GM12878 (cell line): ENCODE measurements around the gene CDH15. TPM values are rescaled to one million over a fixed set of nuclear protein-coding genes. Genes with fewer than 3 reads are reported as not detected.

Experiments
- ATAC-seq: fragments of 200-7000 bp; cut with Tn5 transposase; 3 replicates; pipeline ENCODE4 v1.9.1; 2020; ENCODE audit warnings: mild to moderate bottlenecking, moderate library complexity
- BruUV-seq: library from RNA; stranded (reverse); fragments of 400-500 nt; replicated peaks from 2 replicates; lab custom pipeline; 2021; lab: Mats Ljungman, UMichigan
- CTCF ChIA-PET: fragments of 300-600 bp; sonication (Branson Sonifier 250); formaldehyde crosslinking; extraction: SDS; loops from one replicate; lab custom pipeline; 2021; ENCODE audit warnings: inconsistent platforms; lab: Yijun Ruan, JAX
- POLR2A ChIA-PET: fragments of 350-600 bp; formaldehyde crosslinking; extraction: SDS; loops from one replicate; lab custom pipeline; 2021; ENCODE audit warnings: inconsistent platforms; lab: Charles Lee
- RAD21 ChIA-PET: fragments of 300-600 bp; sonication (Branson Sonifier 250); formaldehyde crosslinking; loops from one replicate; lab custom pipeline; 2023; ENCODE audit warnings: antibody characterized with exemption; ENCODE audit not compliant: unreplicated experiment; lab: Charles Lee
- SMC1A ChIA-PET: fragments of 300-600 bp; sonication (Branson Sonifier 250); formaldehyde crosslinking; loops from one replicate; lab custom pipeline; 2023; ENCODE audit not compliant: unreplicated experiment, uncharacterized antibody; lab: Charles Lee
- DNase-seq: peaks from one replicate; pipeline ENCODE4 v3.0.0-alpha.2; 2011; ENCODE audit warnings: low read depth, low spot score
- FAIRE-seq: peaks from 3 replicates; lab custom pipeline; 2011; peaks lifted over from hg19 to GRCh38; lab: Jason Lieb, UNC
- H2AFZ ChIP-seq: 2 replicates; pipeline ENCODE4 v1.6.0; 2011; ENCODE audit warnings: low read depth, low read length, control low read depth; ENCODE audit not compliant: control insufficient read depth
- H3K27ac ChIP-seq: 2 replicates; pipeline ENCODE4 v1.5.1; 2011; ENCODE audit warnings: control low read depth; ENCODE audit not compliant: control insufficient read depth, insufficient read depth
- H3K27me3 ChIP-seq, 2 experiments: replicated peaks in 1 of 2; 2 replicates each; pipeline versions ENCODE4 v1.6.0 to v1.6.1; 2011; ENCODE audit warnings: low read length in 1 of 2; ENCODE audit not compliant: control insufficient read depth in 2 of 2, insufficient read depth in 2 of 2
- H3K36me3 ChIP-seq, 2 experiments: 2 replicates each; pipeline ENCODE4 v1.5.1; 2011; ENCODE audit warnings: low read length in 1 of 2; ENCODE audit not compliant: control insufficient read depth in 2 of 2, insufficient read depth in 2 of 2
- H3K4me1 ChIP-seq: 2 replicates; pipeline ENCODE4 v1.6.1; 2011; ENCODE audit warnings: mild to moderate bottlenecking, low read length, moderate library complexity, mixed read lengths; ENCODE audit not compliant: control insufficient read depth, insufficient read depth
- H3K4me2 ChIP-seq: 2 replicates; pipeline ENCODE4 v1.6.0; 2011; ENCODE audit warnings: control low read depth; ENCODE audit not compliant: control insufficient read depth, insufficient read depth
- H3K4me3 ChIP-seq: fragments of 200-600 bp; sonication (generic); 2 replicates; pipeline ENCODE4 v1.5.1; 2016
- H3K79me2 ChIP-seq: 2 replicates; pipeline ENCODE4 v1.6.0; 2011; ENCODE audit warnings: low read length; ENCODE audit not compliant: control insufficient read depth, insufficient read depth
- H3K9ac ChIP-seq: 2 replicates; pipeline ENCODE4 v1.8.0; 2011; ENCODE audit warnings: low read length, control low read depth, mixed read lengths; ENCODE audit not compliant: control insufficient read depth, insufficient read depth
- H3K9me3 ChIP-seq: replicated peaks from 3 replicates; pipeline ENCODE4 v1.5.1; 2011; ENCODE audit warnings: mild to moderate bottlenecking, low read length; ENCODE audit not compliant: control insufficient read depth, insufficient read depth
- H4K20me1 ChIP-seq: 2 replicates; pipeline ENCODE4 v1.6.0; 2011; ENCODE audit not compliant: control insufficient read depth, insufficient read depth
- FOXM1 ChIP-seq: IDR thresholded peaks from 2 replicates; pipeline ENCODE4 v1.6.1; 2012; ENCODE audit warnings: low read depth, mild to moderate bottlenecking, inconsistent platforms, low read length, moderate library complexity
- GATAD2B ChIP-seq: fragments of 450-650 bp; conservative IDR thresholded peaks from 2 replicates; pipeline ENCODE4 v1.6.1; 2017; ENCODE audit warnings: low read depth, mild to moderate bottlenecking, moderate library complexity
- HSF1 ChIP-seq: fragments of 150-350 bp; IDR thresholded peaks from 2 replicates; pipeline ENCODE4 v1.6.1; 2014; ENCODE audit warnings: mild to moderate bottlenecking, low read depth, low read length
- MLLT1 ChIP-seq: fragments of 450-650 bp; IDR thresholded peaks from 2 replicates; pipeline ENCODE4 v1.6.1; 2016; ENCODE audit warnings: mild to moderate bottlenecking
- NFIC ChIP-seq: IDR thresholded peaks from 2 replicates; pipeline ENCODE4 v1.6.1; 2012; ENCODE audit warnings: low read depth, mild to moderate bottlenecking, inconsistent platforms, low read length, moderate library complexity
- NFXL1 ChIP-seq: fragments of 450-650 bp; IDR thresholded peaks from 2 replicates; pipeline ENCODE4 v1.6.1; 2017; ENCODE audit warnings: antibody characterized with exemption, mild to moderate bottlenecking, borderline replicate concordance
- POLR2AphosphoS2 ChIP-seq: IDR thresholded peaks from 2 replicates; pipeline ENCODE4 v1.6.1; 2011; ENCODE audit warnings: low read depth, mild to moderate bottlenecking, low read length, improper control_type of control experiment, moderate library complexity
- RAD21 ChIP-seq: IDR thresholded peaks from 2 replicates; pipeline ENCODE4 v1.6.1; 2011; ENCODE audit warnings: mild to moderate bottlenecking, low read depth, low read length, moderate library complexity; ENCODE audit not compliant: insufficient read depth
- RBBP5 ChIP-seq: fragments of 200-600 bp; sonication (generic); conservative IDR thresholded peaks from 2 replicates; pipeline ENCODE4 v1.6.1; 2016
- RELB ChIP-seq: fragments of 450-650 bp; IDR thresholded peaks from 2 replicates; pipeline ENCODE4 v1.6.1; 2017; ENCODE audit warnings: low read depth, mild to moderate bottlenecking, moderate library complexity
- SIX5 ChIP-seq: IDR thresholded peaks from 2 replicates; pipeline ENCODE4 v1.6.1; 2011; ENCODE audit warnings: mild to moderate bottlenecking, low read depth, low read length, moderate library complexity; ENCODE audit not compliant: severe bottlenecking
- TAF1 ChIP-seq: IDR thresholded peaks from 2 replicates; pipeline ENCODE4 v1.6.1; 2011; ENCODE audit warnings: mild to moderate bottlenecking, low read depth, low read length, borderline replicate concordance
- WGBS: methylation state at CpG from one replicate; pipeline ENCODE4 v1.1.6; 2016; ENCODE audit warnings: low lambda C conversion rate; ENCODE audit not compliant: insufficient replicate concordance, insufficient coverage; ENCODE audit errors: missing lambda C conversion rate; 5-methylcytosine and 5-hydroxymethylcytosine counted together
- in situ Hi-C: fragments of 300-500 bp; cut with MboI; formaldehyde crosslinking; loops from 9 replicates; pipeline ENCODE4 v1.14.3; 2018; ENCODE audit warnings: mixed read lengths
- intact Hi-C: fragments of 100-400 bp; cut with micrococcal nuclease; formaldehyde crosslinking; loops from one replicate; pipeline ENCODE4 v1.14.2; 2022; ENCODE audit not compliant: unreplicated experiment
- polyA plus RNA-seq, 11 experiments: library from polyadenylated mRNA; depleted of rRNA in 4 of 11; unstranded in 6 of 11; stranded (reverse) in 5 of 11; fragments of >200 nt; fragmentation: Nextera tagmentation in 4 of 11; fragmentation: Illumina TruSeq in 1 of 11; extraction: Ambion mirVana in 4 of 11; extraction: Trizol in 1 of 11; gene quantifications; 1 replicate in 1 of 11; 2 replicates in 10 of 11; pipeline versions ENCODE4 v1.2.1 to v1.2.3, GENCODE V29; 2011 to 2016; ENCODE audit warnings: inconsistent platforms in 2 of 11, missing spikeins in 2 of 11, low read depth in 1 of 11
- total RNA-seq, 4 experiments: library from RNA; depleted of rRNA in 3 of 4; stranded (reverse); fragments of >200 nt in 3 of 4; fragmentation: Illumina TruSeq in 1 of 4; extraction: Trizol in 1 of 4; gene quantifications; 2 replicates each; pipeline versions ENCODE4 v1.2.1 to v1.2.3, GENCODE V29; 2013 to 2021
- TF ChIP-seq, protein P1 (sequence below): IDR thresholded peaks from 2 replicates; pipeline ENCODE4 v1.6.1; 2011; ENCODE audit warnings: low read depth, mild to moderate bottlenecking, low read length, moderate library complexity, borderline replicate concordance; ENCODE audit errors: extremely low read depth

CDH15 gene
- total and polyA plus RNA-seq, 10 of the 15 experiments (the other 5 are each of a cell fraction or from before 2014, with no cell fraction given) = 0.02 to 0.06 TPM; not detected in 8

GRCh38 chr16:89157778-89158177 is 13.8 kb upstream of the CDH15 start (continued):
- TF ChIP-seq RELB (no peak), HSF1 (no peak), NFXL1 (no peak), RAD21 (no peak), POLR2AphosphoS2 (no peak), RBBP5 (no peak), NFIC (no peak)
- TF ChIP-seq, protein P1, sequence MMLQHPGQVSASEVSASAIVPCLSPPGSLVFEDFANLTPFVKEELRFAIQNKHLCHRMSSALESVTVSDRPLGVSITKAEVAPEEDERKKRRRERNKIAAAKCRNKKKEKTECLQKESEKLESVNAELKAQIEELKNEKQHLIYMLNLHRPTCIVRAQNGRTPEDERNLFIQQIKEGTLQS = no peak

GRCh38 chr16:89159066-89159849 is 12.3 kb upstream of the CDH15 start:
- ChIA-PET RAD21 (no interaction called here), POLR2A (no interaction called here), SMC1A (no interaction called here), CTCF (no interaction called here)
- in situ Hi-C loops = no loop called here
- no peak for DNase-seq
- WGBS = 83% methylated on average over 48 of the region's 48 CpGs
- Histone ChIP-seq H3K4me1 (no peaks in the 10 kb centered on the region), H3K4me2 (no peak overlapping the region), H3K4me3 (no peak overlapping the region), H2AFZ (no peak overlapping the region), H3K79me2 (no peaks in the 10 kb centered on the region), H3K27ac (no peak overlapping the region), H3K36me3 (no peaks in the 10 kb centered on the region), H4K20me1 (no peaks in the 10 kb centered on the region), H3K9ac (no peak overlapping the region), H3K27me3 (no peaks in the 10 kb centered on the region), H3K9me3 (no peaks in the 10 kb centered on the region; the same call in 2 of the 3 replicates)
- ATAC-seq = no peak
- no peak for FAIRE-seq
- no TSS peak for BruUV-seq
- intact Hi-C loops = no loop called here
- TF ChIP-seq GATAD2B (no peak), MLLT1 (no peak), TAF1 (no peak), FOXM1 (no peak), SIX5 (no peak)
